AG10803 (cell line): ENCODE measurements around the gene KLHL14.

Experiments
- DNase-seq: peaks from one replicate; pipeline ENCODE4 v3.0.0; 2010; ENCODE audit warnings: low read depth
- H3K4me3 ChIP-seq: 2 replicates; pipeline ENCODE4 v1.5.1; 2011; ENCODE audit warnings: mild to moderate bottlenecking, low read length, control low read depth
- TF ChIP-seq, protein P1 (sequence below): conservative IDR thresholded peaks from 2 replicates; pipeline ENCODE4 v1.5.1; 2011; ENCODE audit warnings: mild to moderate bottlenecking, low read length, control low read depth, inconsistent platforms

KLHL14 gene

DNA sequence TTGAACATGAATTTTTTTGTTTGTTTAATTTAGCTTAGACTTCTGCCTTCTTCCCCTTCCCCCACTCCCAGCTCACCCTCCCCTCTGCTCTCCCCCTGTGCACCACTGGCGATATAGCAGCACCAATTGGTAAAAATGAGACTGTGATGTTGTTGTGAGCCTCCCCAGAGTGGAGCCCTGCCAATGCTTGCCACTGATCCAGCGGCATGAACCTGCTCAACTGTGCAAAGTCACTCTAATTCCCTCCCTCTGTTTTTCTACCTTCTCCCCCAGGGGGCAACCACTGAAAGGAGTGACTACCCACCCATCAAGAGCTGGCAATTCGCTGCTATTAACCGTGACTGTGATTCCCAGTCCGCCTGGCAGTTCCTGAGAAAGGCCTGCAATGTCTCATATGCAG lies 30.2 kb downstream of the KLHL14 start:
- no peak for DNase-seq
- no peak overlapping the region for H3K4me3 ChIP-seq
- TF ChIP-seq, protein P1, sequence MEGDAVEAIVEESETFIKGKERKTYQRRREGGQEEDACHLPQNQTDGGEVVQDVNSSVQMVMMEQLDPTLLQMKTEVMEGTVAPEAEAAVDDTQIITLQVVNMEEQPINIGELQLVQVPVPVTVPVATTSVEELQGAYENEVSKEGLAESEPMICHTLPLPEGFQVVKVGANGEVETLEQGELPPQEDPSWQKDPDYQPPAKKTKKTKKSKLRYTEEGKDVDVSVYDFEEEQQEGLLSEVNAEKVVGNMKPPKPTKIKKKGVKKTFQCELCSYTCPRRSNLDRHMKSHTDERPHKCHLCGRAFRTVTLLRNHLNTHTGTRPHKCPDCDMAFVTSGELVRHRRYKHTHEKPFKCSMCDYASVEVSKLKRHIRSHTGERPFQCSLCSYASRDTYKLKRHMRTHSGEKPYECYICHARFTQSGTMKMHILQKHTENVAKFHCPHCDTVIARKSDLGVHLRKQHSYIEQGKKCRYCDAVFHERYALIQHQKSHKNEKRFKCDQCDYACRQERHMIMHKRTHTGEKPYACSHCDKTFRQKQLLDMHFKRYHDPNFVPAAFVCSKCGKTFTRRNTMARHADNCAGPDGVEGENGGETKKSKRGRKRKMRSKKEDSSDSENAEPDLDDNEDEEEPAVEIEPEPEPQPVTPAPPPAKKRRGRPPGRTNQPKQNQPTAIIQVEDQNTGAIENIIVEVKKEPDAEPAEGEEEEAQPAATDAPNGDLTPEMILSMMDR, result no peak

DNA sequence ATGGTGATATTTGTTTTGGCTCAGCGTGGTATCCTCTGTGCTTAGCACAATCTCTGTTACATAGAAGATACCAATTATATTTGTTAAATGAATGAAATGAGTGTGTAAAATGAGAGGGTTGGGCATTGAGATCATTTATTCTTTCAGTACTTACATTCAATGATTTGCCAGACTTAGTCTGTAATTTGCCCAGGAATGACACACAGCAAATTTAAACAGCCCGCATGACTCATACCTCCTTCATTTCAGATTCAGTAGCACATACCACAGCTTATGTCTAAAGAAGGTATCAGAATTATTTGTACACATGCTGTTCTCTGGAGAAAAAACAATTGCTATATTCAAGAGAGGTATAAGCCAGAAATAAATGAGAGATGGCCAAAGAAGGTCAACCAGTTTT lies 37.0 kb downstream of the KLHL14 start:
- no peak overlapping the region for H3K4me3 ChIP-seq
- peak; percentile 0 for DNase-seq
- TF ChIP-seq, protein P1, result no peak

DNA sequence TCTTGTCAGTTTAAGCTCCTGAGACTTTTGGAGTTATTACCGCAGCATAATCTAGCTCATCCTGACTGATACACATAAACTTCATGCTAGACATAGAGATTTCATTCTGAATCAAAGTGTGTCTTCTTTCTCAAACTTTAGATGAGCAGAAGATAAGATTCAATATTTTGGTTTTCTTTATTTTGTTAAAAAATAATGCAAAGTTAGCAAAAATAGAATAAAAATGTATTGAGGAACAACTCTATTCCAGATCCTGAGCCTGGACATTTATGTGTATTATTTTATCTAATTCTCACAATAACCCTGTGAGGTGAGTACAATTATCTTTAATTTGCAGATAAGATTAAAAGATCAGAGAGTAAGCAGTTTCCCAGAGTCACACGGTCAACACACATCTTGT lies 38.4 kb downstream of the KLHL14 start:
- H3K4me3 ChIP-seq, result no peak overlapping the region
- no peak for DNase-seq
- TF ChIP-seq, protein P1, result no peak

DNA sequence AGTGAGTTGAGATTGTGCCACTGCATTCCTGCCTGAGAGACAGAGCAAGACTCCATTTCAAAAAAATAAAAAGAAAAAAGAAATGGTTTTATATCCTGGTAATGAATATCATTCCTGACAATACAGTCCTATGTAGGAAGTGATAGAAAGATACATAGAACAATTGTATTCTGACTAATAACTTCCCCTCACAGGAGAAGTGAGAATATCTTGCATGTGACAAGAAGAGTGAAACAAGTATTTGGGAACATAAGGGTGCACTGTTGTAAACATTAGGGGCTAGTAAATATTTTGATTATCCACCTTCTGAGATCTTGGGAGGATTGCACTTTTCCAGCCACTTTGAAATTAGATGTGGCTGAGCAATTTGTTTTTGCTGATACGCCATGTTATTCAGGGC lies 40.7 kb downstream of the KLHL14 start:
- DNase-seq, result no peak
- TF ChIP-seq, protein P1, result no peak
- no peak overlapping the region for H3K4me3 ChIP-seq

DNA sequence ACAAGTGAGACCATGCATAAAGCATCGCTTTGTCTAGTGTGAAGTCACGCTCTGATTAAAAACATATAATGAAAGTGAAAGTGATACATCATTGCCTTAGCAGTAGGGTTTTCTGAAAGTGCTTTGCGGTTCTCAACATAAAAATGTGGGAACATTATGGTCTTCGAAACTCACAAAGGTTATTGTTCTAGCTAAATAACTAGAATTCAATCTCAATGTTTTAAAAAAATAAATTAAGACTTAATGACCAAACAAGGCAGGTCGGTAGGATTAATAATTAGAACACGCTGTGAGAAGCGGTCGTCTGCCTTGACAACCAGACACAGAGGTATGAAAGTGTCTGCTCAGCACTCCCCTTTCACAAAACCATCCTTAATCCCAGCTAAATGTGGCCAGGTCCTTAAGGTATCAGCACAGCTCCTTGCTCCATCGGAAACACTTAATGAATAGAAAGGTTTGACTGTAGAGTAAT lies 42.2 kb downstream of the KLHL14 start:
- TF ChIP-seq, protein P1, result no peak
- peak; percentile 3 for DNase-seq
- peak overlapping the region; percentile 62 for H3K4me3 ChIP-seq

DNA sequence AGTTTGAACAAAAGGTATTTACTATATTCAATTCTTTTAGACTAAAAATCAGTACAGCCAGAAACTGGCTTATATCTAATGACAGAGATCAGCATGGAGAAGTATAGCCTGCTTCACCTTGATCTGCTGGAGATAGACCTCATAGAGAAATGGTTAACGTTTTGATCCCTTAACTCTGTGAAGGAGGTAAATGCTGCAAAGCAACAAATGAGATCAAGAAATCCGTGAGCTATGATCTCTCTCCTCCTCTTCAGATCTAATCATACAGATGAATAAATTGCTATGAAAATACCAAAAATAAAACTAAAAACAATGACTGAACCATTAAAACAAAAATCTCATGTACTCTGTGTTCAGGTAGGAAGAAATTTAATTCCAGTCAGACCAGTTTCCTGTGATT lies 42.8 kb downstream of the KLHL14 start:
- H3K4me3 ChIP-seq, result peak overlapping the region; percentile 62
- no peak for DNase-seq
- TF ChIP-seq, protein P1, result no peak

DNA sequence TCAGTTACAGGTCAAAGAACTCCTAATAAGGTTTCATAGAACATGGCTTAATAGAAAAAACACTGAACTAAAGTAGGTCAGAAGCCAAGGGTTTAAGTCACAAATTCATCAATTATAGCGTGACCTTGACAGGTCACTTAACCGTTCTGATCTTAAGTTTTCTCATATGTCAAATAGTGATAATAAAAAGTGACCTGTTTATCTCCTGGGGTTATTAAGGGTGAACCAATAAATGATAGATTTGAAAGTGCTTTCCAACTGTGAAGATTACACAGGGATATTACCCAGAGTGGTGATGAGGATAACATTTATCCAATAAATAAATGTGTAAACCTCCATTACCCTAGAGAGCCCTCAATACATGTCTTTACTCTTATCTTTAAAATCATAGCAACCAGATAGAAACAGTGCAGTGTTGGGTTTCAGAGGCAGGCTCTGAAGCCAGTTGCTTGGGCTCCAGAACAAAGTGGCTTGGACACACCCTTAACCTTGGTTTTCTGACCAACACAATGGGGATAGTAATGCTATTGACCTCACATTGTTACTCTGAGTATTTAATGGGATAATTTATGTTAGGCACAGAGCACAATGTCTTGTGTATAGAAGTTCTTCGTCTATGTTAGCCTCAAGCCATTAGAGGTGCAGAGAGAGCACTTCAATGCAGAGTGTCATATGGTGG lies 48.6 kb downstream of the KLHL14 start:
- TF ChIP-seq, protein P1, result no peak
- no peak for DNase-seq

More for the DNA sequence above, 48.6 kb downstream of the KLHL14 start:
- no peak overlapping the region for H3K4me3 ChIP-seq
